Loucy (cell line): ENCODE measurements around the gene FBXL13.
A peak's percentile ranks its signal among the peaks of the same experiment; 100 is the strongest.

Source experiments
- EZH2phosphoT487 ChIP-seq: fragments of 200-600 bp; IDR thresholded peaks from 2 replicates; pipeline ENCODE4 v1.6.1; 2018; ENCODE audit warnings: antibody characterized with exemption, mild to moderate bottlenecking, moderate library complexity, borderline replicate concordance
- TF ChIP-seq, protein P1 (sequence below): fragments of 200-600 bp; sonication (generic); conservative IDR thresholded peaks from 2 replicates; pipeline ENCODE4 v1.5.1; 2014; ENCODE audit warnings: mild to moderate bottlenecking, antibody characterized with exemption, low read length

DNA sequence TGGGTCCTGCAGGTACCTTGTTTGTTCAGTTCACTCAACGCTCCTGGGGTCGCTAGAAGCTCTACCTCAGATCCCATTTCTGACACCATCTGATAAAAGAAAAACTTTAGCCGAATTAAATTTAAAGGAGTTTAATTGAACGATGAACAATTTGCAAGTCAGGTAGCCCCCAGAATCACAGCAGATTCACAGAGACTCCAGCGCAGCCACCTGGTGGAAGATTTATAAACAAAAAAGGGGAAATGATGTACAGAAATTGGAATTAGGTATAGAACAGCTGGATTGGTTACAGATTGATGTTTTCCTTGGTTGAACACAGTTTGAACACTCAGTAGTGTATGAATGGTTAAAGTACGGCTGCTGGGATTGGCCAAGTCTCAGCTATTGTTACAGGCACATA lies 23.1 kb downstream of the FBXL13 start:
- TF ChIP-seq, protein P1, sequence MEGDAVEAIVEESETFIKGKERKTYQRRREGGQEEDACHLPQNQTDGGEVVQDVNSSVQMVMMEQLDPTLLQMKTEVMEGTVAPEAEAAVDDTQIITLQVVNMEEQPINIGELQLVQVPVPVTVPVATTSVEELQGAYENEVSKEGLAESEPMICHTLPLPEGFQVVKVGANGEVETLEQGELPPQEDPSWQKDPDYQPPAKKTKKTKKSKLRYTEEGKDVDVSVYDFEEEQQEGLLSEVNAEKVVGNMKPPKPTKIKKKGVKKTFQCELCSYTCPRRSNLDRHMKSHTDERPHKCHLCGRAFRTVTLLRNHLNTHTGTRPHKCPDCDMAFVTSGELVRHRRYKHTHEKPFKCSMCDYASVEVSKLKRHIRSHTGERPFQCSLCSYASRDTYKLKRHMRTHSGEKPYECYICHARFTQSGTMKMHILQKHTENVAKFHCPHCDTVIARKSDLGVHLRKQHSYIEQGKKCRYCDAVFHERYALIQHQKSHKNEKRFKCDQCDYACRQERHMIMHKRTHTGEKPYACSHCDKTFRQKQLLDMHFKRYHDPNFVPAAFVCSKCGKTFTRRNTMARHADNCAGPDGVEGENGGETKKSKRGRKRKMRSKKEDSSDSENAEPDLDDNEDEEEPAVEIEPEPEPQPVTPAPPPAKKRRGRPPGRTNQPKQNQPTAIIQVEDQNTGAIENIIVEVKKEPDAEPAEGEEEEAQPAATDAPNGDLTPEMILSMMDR: peak; percentile 24; the same call in 1 of the 2 replicates
- TF ChIP-seq EZH2phosphoT487: no peak
